Ishikawa (cell line): ENCODE measurements around the gene HDAC5.

Experiments used
- CEBPB ChIP-seq: IDR thresholded peaks from 2 replicates; pipeline ENCODE4 v1.6.1; 2012
- CREB1 ChIP-seq: IDR thresholded peaks from 2 replicates; pipeline ENCODE4 v1.6.1; 2012; ENCODE audit warnings: low read depth
- EGR1 ChIP-seq: IDR thresholded peaks from 2 replicates; pipeline ENCODE4 v1.6.1; 2012
- EP300 ChIP-seq: IDR thresholded peaks from 2 replicates; pipeline ENCODE4 v1.6.1; 2012; ENCODE audit warnings: borderline replicate concordance
- FOXM1 ChIP-seq: IDR thresholded peaks from 2 replicates; pipeline ENCODE4 v1.6.1; 2012; ENCODE audit warnings: low read depth, borderline replicate concordance
- NFIC ChIP-seq: IDR thresholded peaks from 2 replicates; pipeline ENCODE4 v1.6.1; 2012
- RAD21 ChIP-seq: IDR thresholded peaks from 2 replicates; pipeline ENCODE4 v1.6.1; 2012; ENCODE audit warnings: low read depth
- TAF1 ChIP-seq: IDR thresholded peaks from 2 replicates; pipeline ENCODE4 v1.6.1; 2012; ENCODE audit warnings: low read depth, mild to moderate bottlenecking
- TCF12 ChIP-seq: IDR thresholded peaks from 2 replicates; pipeline ENCODE4 v1.6.1; 2012; ENCODE audit warnings: low read depth
- TEAD4 ChIP-seq: IDR thresholded peaks from 2 replicates; pipeline ENCODE4 v1.6.1; 2012
- YY1 ChIP-seq: IDR thresholded peaks from 2 replicates; pipeline ENCODE4 v1.6.1; 2012; ENCODE audit warnings: low read depth
- ZBTB7A ChIP-seq: IDR thresholded peaks from 2 replicates; pipeline ENCODE4 v1.6.1; 2012; ENCODE audit warnings: low read depth
- TF ChIP-seq, protein P1 (sequence below): IDR thresholded peaks from 2 replicates; pipeline ENCODE4 v1.6.1; 2012
- TF ChIP-seq, protein P2 (sequence below): IDR thresholded peaks from 2 replicates; pipeline ENCODE4 v1.6.1; 2012; ENCODE audit warnings: low read depth, mild to moderate bottlenecking
- TF ChIP-seq, protein P3 (sequence below): IDR thresholded peaks from 2 replicates; pipeline ENCODE4 v1.6.1; 2012

Gene HDAC5

DNA sequence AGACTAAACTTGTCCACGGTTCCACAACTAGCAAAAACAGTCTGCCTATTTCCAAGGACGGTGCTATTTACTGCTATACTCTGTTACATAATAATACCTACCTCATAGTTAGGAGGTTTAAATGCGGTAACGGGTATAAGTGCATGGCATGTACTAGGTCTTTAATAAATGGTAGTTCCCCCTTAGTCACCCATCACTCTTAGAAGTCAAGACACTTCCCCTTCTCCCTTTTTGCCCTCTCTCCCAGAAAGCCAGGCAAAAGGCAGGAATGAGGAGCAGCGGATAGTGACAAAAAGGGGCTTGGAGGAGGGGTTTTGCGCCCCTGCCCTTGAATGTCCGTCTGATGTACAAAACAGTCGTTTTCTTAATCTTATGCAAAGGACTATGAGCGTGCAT is 55.9 kb downstream of the HDAC5 start:
- TF ChIP-seq EP300 (no peak), NFIC (no peak), CREB1 (no peak), YY1 (no peak), TEAD4 (no peak)
- TF ChIP-seq, protein P1, sequence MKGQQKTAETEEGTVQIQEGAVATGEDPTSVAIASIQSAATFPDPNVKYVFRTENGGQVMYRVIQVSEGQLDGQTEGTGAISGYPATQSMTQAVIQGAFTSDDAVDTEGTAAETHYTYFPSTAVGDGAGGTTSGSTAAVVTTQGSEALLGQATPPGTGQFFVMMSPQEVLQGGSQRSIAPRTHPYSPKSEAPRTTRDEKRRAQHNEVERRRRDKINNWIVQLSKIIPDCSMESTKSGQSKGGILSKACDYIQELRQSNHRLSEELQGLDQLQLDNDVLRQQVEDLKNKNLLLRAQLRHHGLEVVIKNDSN: no peak

DNA sequence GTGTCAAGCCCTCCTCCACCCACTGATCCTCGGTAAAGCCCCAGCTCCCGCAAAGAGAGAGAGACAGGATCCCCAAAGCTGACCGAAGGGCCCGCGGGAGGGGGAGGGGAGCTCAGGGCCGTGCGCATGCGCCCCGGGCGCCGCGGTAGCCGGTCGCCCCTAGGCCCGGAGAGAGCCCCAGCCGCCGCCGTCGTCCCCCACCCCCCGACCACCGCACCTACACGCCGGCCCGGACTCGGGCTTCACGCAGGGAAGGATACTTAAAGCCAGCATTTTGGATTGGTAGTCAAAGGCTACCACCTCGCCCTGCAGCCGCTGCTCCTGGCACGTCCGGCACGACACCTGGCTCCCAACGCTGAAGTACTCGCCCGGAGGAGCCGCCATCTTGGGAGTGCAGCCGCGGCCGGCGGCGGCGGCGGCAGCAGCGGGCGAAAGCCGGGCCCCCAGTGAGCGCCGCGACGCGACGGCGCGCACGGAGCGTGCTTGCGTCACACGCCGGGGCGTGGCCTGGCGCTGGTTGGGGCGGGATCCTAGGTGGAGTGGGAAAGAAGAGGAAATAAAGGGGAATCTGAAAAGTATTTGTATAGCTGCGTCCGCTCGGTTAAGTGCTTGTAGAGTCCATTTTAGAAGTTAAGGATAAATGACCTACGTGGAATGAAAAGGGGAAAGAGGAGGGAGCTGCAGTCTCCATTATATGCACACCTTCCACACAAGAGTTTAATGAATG is 57.1 kb downstream of the HDAC5 start, which contains the start of gene LSM12:
Gene LSM12, minus strand, starts transcription at position 468 of the 727 bp plus-strand sequence. Its CDS starts 84 bp downstream, at position 384.
- TF ChIP-seq, protein P2, sequence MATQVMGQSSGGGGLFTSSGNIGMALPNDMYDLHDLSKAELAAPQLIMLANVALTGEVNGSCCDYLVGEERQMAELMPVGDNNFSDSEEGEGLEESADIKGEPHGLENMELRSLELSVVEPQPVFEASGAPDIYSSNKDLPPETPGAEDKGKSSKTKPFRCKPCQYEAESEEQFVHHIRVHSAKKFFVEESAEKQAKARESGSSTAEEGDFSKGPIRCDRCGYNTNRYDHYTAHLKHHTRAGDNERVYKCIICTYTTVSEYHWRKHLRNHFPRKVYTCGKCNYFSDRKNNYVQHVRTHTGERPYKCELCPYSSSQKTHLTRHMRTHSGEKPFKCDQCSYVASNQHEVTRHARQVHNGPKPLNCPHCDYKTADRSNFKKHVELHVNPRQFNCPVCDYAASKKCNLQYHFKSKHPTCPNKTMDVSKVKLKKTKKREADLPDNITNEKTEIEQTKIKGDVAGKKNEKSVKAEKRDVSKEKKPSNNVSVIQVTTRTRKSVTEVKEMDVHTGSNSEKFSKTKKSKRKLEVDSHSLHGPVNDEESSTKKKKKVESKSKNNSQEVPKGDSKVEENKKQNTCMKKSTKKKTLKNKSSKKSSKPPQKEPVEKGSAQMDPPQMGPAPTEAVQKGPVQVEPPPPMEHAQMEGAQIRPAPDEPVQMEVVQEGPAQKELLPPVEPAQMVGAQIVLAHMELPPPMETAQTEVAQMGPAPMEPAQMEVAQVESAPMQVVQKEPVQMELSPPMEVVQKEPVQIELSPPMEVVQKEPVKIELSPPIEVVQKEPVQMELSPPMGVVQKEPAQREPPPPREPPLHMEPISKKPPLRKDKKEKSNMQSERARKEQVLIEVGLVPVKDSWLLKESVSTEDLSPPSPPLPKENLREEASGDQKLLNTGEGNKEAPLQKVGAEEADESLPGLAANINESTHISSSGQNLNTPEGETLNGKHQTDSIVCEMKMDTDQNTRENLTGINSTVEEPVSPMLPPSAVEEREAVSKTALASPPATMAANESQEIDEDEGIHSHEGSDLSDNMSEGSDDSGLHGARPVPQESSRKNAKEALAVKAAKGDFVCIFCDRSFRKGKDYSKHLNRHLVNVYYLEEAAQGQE: no peak
- TF ChIP-seq RAD21: no peak
- TF ChIP-seq FOXM1: no peak
- peak; percentile 29; the same call in 1 of the 2 replicates for TF ChIP-seq TCF12
- peak; percentile 67; the same call in 1 of the 2 replicates for TF ChIP-seq ZBTB7A
- no peak for TF ChIP-seq NFIC
- TF ChIP-seq EP300: no peak; the same call in 1 of the 2 replicates
- TF ChIP-seq, protein P1: no peak
- TF ChIP-seq YY1: peak; percentile 88
- TF ChIP-seq CEBPB: peak; percentile 28; the same call in 1 of the 2 replicates
- TF ChIP-seq EGR1: no peak
- TF ChIP-seq CREB1: peak; percentile 49; the same call in 1 of the 2 replicates
- TF ChIP-seq, protein P3, sequence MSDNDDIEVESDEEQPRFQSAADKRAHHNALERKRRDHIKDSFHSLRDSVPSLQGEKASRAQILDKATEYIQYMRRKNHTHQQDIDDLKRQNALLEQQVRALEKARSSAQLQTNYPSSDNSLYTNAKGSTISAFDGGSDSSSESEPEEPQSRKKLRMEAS: no peak
- TF ChIP-seq TEAD4: no peak
- TF ChIP-seq TAF1: peak; percentile 83

DNA sequence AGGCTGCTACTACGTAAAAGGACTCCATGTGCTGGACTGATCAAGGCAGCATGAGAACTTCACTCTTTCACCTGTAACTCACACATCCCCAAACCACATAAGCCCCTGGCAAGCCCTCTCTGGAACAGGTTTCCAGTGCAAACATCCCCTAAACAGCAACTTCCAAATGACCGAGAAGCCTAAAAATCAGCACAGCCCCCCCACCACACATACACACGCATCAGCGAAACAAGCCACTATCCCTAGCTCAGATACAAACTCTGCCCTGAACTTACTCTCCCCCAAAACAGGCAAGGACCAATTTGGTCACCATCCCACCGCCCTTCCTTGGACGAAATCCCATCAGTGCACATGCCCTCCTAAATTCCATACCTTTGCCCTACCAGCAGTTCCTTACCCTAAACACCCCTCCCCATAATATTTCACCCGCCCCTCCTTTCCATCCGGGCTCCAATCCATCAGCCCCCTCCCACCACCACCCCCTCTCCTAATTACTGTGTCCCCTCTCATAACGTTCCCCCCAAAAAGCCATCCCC is 57.7 kb downstream of the HDAC5 start:
- no peak for TF ChIP-seq EP300
- no peak for TF ChIP-seq CEBPB
- no peak for TF ChIP-seq NFIC
- no peak for TF ChIP-seq FOXM1
- TF ChIP-seq, protein P3: no peak
- TF ChIP-seq TEAD4: no peak
- TF ChIP-seq, protein P1: no peak
- TF ChIP-seq YY1: no peak
- TF ChIP-seq TCF12: no peak
- no peak for TF ChIP-seq RAD21
- TF ChIP-seq, protein P2: no peak
- TF ChIP-seq CREB1: no peak
- TF ChIP-seq ZBTB7A: no peak
- TF ChIP-seq TAF1: no peak
- no peak for TF ChIP-seq EGR1

DNA sequence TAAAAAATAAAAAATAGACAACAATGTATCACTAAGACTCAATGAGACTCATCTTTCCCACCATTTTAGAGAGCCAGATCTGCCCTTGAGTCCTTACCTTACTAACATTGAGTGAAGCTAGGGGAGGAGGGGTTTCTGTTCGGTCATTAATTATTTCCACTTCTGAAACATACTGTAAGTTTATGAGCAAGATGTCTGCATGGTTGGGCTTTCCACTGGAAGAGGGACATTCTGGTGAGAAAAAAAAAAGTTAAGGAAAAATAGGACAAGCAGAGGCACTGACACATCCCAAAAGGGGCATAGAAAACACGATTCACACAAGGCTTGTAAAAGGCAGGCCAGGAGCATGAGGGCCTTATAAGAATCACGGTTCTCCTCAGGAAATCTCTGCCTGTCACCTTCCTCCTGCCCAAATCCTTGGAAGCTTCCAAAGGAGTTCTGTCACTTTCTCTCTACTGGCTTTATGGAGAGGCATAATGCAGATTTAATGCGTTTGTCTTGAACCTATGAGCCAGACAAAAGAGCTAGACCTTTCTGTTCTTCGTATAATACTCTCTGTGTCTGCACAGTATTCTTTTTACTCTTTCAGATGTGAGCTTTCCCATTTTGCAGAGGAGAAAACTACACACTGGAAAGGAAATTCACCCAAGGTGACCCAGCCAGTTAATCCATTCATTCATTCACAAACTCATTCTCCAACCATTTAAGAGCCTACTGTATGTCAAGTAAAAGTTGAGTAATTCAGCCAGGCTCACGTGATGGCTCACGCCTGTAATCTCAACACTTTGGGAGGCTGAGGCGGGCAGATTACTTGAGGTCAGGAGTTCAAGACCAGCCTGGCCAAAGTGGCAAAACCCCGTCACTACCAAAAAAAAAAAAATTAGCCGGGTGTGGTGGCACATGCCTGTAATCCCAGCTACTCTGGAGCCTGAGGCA is 59.5 kb downstream of the HDAC5 start:
- no peak for TF ChIP-seq CREB1
- TF ChIP-seq EGR1: no peak
- no peak for TF ChIP-seq ZBTB7A
- no peak for TF ChIP-seq YY1
- TF ChIP-seq, protein P2: no peak
- no peak for TF ChIP-seq NFIC
- TF ChIP-seq, protein P3: no peak
- TF ChIP-seq TCF12: no peak
- TF ChIP-seq CEBPB: no peak
- no peak for TF ChIP-seq TAF1
